A673 (cell line): Measurements from ENCODE around the gene TRAF5. TPM values are rescaled to one million over a fixed set of nuclear protein-coding genes. Genes with fewer than 3 reads are reported as not detected.

Source experiments
- BruUV-seq: library from RNA; stranded (reverse); fragments of 400-500 nt; replicated peaks from 2 replicates; lab custom pipeline; 2021; lab: Mats Ljungman, UMichigan
- CTCF ChIA-PET: fragments of 300-600 bp; sonication (Branson Sonifier 250); formaldehyde crosslinking; loops from one replicate; lab custom pipeline; 2022; ENCODE audit warnings: antibody characterized with exemption; lab: Charles Lee
- POLR2A ChIA-PET: fragments of 300-600 bp; sonication (Branson Sonifier 250); formaldehyde crosslinking; loops from one replicate; lab custom pipeline; 2022; ENCODE audit warnings: antibody characterized with exemption; ENCODE audit not compliant: low non-redundant PET; lab: Charles Lee
- DNase-seq: peaks from one replicate; pipeline ENCODE4 v3.0.0-alpha.2; 2015; ENCODE audit warnings: low spot score
- H3K27ac ChIP-seq: fragments of 200-600 bp; sonication (generic); 2 replicates; pipeline ENCODE4 v1.5.1; 2016; ENCODE audit warnings: mixed run types, low read depth, mild to moderate bottlenecking, mixed read lengths, antibody characterized with exemption, low read length; ENCODE audit not compliant: poor library complexity, severe bottlenecking
- H3K27me3 ChIP-seq: fragments of 200-600 bp; sonication (generic); replicated peaks from 2 replicates; pipeline ENCODE4 v1.6.1; 2017; ENCODE audit warnings: mixed run types, low read depth, mild to moderate bottlenecking, mixed read lengths, antibody characterized with exemption, low read length; ENCODE audit not compliant: insufficient read depth, poor library complexity
- H3K36me3 ChIP-seq: fragments of 200-600 bp; sonication (generic); 2 replicates; pipeline ENCODE4 v1.6.1; 2016; ENCODE audit warnings: mixed run types, mild to moderate bottlenecking, mixed read lengths, antibody characterized with exemption, low read length; ENCODE audit not compliant: insufficient read depth, poor library complexity, severe bottlenecking
- H3K4me1 ChIP-seq: fragments of 200-600 bp; sonication (generic); 2 replicates; pipeline ENCODE4 v1.6.1; 2017; ENCODE audit warnings: mixed run types, mild to moderate bottlenecking, mixed read lengths, antibody characterized with exemption, low read length; ENCODE audit not compliant: insufficient read depth, poor library complexity, severe bottlenecking
- H3K4me3 ChIP-seq: fragments of 200-600 bp; sonication (generic); 2 replicates; pipeline ENCODE4 v1.5.1; 2016; ENCODE audit warnings: low read depth, mixed run types, mild to moderate bottlenecking, mixed read lengths, low read length; ENCODE audit not compliant: poor library complexity, severe bottlenecking
- H3K9me3 ChIP-seq: fragments of 200-600 bp; sonication (generic); 2 replicates; pipeline ENCODE4 v1.6.1; 2016; ENCODE audit warnings: mixed run types, low read depth, mild to moderate bottlenecking, mixed read lengths, antibody characterized with exemption, low read length; ENCODE audit not compliant: poor library complexity, severe bottlenecking
- CTCF ChIP-seq: fragments of 300-800, 200-600 bp; sonication (generic); conservative IDR thresholded peaks from 2 replicates; pipeline ENCODE4 v1.5.1; 2017; ENCODE audit warnings: low read depth, mild to moderate bottlenecking, antibody characterized with exemption, low read length, moderate library complexity, mixed read lengths
- EZH2 ChIP-seq: fragments of 200-600 bp; sonication (generic); IDR thresholded peaks from 2 replicates; pipeline ENCODE4 v1.6.1; 2017; ENCODE audit warnings: borderline replicate concordance, low read depth, mild to moderate bottlenecking, mixed read lengths, antibody characterized with exemption, low read length; ENCODE audit not compliant: poor library complexity, severe bottlenecking
- intact Hi-C: fragments of 100-400 bp; cut with micrococcal nuclease; formaldehyde crosslinking; loops from one replicate; pipeline ENCODE4 v1.10.0; 2022; ENCODE audit not compliant: unreplicated experiment
- total RNA-seq: library from RNA; stranded (reverse); gene quantifications from 2 replicates; pipeline ENCODE4 v1.2.3, GENCODE V29; 2021

The TRAF5 gene
- total RNA-seq, 1 experiment from 2014 or later, result 7.1 TPM

- Histone ChIP-seq H3K27me3 (peaks cover 8% of the 10 kb centered on the region), H3K9me3 (no peaks in the 10 kb centered on the region), H3K4me3 (no peak overlapping the region), H3K27ac (no peak overlapping the region), H3K36me3 (no peaks in the 10 kb centered on the region), H3K4me1 (no peaks in the 10 kb centered on the region)
- POLR2A ChIA-PET, result no interaction called here
- TF ChIP-seq CTCF (no peak), EZH2 (no peak)
- DNase-seq, result peak; percentile 36
- CTCF ChIA-PET, result no interaction called here
- intact Hi-C loops, result no loop called here
- no TSS peak for BruUV-seq
Measured at GRCh38 chr1:211420389-211420788, 93.8 kb downstream of the TRAF5 start.

- no TSS peak for BruUV-seq
- TF ChIP-seq EZH2, result no peak
- TF ChIP-seq CTCF, result no peak
- H3K4me3 ChIP-seq, result no peak overlapping the region
- H3K9me3 ChIP-seq, result no peaks in the 10 kb centered on the region
- H3K36me3 ChIP-seq, result no peaks in the 10 kb centered on the region
- peak; percentile 1 for DNase-seq
- H3K27me3 ChIP-seq, result peaks cover 2% of the 10 kb centered on the region
- CTCF ChIA-PET, result no interaction called here
- H3K27ac ChIP-seq, result no peak overlapping the region
- POLR2A ChIA-PET, result no interaction called here
- no peaks in the 10 kb centered on the region for H3K4me1 ChIP-seq
- intact Hi-C loops, result no loop called here
Measured at GRCh38 chr1:211420845-211421454, 94.3 kb downstream of the TRAF5 start.

- no peak for DNase-seq
- ChIA-PET CTCF (no interaction called here), POLR2A (no interaction called here)
- TF ChIP-seq CTCF, result no peak
- TF ChIP-seq EZH2, result no peak
- H3K4me1 ChIP-seq, result no peaks in the 10 kb centered on the region
- no peaks in the 10 kb centered on the region for H3K27me3 ChIP-seq
- no peak overlapping the region for H3K4me3 ChIP-seq
- BruUV-seq, result no TSS peak
- H3K27ac ChIP-seq, result no peak overlapping the region
- intact Hi-C loops, result no loop called here
- no peaks in the 10 kb centered on the region for H3K36me3 ChIP-seq
- H3K9me3 ChIP-seq, result no peaks in the 10 kb centered on the region
Measured at GRCh38 chr1:211424018-211424417, 97.4 kb downstream of the TRAF5 start.

Other genes with a start within 250 kb of the TRAF5 start
- gene KCNH1, start 192.7 kb upstream of the TRAF5 start, total RNA-seq, result not detected in 2 replicates
- gene RCOR3, start 67.5 kb upstream of the TRAF5 start, total RNA-seq, result 39.0 and 39.6 TPM in 2 replicates
- gene RD3, start 165.3 kb downstream of the TRAF5 start, total RNA-seq, result not detected in 2 replicates